ENCODE results near the gene LMAN2L.

Gene LMAN2L

GRCh38 chr2:96702098-96702785, 37.6 kb downstream of the LMAN2L start:
- no peak for DNase-seq

- no peak for DNase-seq
These were observed 38.2 kb downstream of the LMAN2L start for GRCh38 chr2:96701636-96702035.

- no peak for DNase-seq
These were observed 39.8 kb downstream of the LMAN2L start for GRCh38 chr2:96700086-96700485.

GRCh38 chr2:96699621-96700020, 40.2 kb downstream of the LMAN2L start:
- no peak for DNase-seq

DNA sequence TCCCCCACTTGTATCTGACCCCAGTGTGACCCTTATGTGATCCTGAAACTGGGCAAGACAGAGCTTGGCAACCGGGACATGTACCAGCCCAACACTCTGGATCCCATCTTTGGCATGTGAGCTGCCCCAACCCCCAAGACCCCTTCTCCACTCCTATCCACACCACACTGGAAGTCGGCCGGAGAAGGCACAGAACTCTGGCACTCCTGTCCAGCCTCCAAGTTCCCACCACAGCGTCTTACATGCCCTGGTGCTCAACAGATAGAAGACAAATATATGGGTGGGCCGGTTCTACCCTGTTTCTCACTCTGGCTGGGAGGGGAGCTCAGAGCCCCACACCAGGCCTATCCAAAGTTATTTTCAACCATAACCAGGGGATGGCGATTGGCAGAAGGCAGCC, 40.8 kb downstream of the LMAN2L start:
- no peak for DNase-seq

GRCh38 chr2:96698221-96698861, 41.5 kb downstream of the LMAN2L start:
- no peak for DNase-seq

DNA sequence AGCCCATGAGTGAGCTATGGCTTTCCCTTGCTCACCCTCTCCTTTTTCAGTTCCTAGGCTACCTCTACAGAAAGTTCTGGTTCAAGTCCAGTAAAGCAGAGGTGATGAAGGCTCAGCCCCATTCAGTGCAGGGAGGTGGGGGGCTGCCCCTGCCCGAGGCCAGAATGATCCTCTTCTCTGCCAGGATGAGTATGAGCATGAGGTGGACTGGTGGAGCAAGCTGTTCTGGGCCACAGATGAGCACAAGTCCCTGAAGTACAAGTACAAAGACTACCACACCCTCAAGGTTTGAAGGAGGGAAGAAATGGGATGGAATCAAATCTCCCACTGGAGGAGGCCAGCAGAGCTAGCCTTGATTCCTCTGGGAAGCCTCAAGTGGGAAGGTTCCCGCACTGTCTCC, 42.4 kb downstream of the LMAN2L start:
- no peak for DNase-seq

DNA sequence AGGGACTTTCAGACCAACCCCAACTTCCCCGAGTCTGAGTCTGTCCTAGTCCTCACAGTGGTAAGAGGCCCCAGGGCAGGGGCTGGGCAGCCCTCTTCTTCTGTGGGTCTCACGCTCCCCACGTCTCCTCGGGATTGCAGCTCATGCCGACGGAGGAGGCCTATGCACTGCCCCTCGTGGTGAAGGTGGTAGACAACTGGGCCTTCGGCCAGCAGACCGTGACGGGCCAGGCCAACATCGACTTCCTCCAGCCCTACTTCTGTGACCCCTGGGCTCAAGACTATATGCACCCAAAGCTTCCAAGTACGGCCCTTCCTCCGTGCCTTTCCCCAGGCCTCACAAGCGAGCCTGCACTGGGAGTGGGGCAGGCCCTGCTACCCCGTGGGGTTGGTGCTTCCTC, 44.3 kb downstream of the LMAN2L start:
- DNase-seq = no peak

DNA sequence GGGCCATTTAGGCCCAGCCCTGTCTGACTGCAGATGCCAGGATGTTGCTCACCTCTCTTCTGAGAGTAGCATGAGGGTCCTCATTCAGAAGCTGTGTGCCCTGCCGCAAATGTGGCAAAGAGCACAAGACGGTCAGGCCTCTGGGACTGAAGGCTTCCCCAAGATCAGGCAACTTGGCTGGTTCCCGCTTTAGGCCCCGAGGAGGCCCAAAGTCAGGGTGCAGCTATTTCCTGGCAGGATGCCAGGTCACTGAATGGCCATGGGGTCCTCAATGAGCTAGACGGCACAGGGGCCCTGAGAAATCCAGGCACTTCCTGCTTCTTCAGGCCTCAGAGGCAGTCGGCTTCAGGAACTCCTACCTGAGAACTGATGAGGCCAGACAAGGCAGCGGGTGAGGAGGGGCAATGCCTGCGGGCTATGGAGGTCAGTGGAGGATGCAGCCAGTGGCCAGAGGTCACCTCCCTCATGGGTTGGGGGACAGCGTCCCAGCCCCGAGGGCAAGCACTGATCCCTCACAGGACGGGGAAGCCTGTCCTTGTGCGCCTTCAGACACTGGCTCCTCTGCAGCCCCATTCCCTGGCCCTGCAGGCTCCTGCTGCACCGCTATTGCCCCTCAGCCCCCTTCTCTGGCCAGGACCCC, 44.9 kb downstream of the LMAN2L start:
- DNase-seq = no peak

GRCh38 chr2:96694279-96694678, 45.6 kb downstream of the LMAN2L start:
- no peak for DNase-seq

GRCh38 chr2:96693286-96694200, 46.3 kb downstream of the LMAN2L start:
- no peak for DNase-seq

DNA sequence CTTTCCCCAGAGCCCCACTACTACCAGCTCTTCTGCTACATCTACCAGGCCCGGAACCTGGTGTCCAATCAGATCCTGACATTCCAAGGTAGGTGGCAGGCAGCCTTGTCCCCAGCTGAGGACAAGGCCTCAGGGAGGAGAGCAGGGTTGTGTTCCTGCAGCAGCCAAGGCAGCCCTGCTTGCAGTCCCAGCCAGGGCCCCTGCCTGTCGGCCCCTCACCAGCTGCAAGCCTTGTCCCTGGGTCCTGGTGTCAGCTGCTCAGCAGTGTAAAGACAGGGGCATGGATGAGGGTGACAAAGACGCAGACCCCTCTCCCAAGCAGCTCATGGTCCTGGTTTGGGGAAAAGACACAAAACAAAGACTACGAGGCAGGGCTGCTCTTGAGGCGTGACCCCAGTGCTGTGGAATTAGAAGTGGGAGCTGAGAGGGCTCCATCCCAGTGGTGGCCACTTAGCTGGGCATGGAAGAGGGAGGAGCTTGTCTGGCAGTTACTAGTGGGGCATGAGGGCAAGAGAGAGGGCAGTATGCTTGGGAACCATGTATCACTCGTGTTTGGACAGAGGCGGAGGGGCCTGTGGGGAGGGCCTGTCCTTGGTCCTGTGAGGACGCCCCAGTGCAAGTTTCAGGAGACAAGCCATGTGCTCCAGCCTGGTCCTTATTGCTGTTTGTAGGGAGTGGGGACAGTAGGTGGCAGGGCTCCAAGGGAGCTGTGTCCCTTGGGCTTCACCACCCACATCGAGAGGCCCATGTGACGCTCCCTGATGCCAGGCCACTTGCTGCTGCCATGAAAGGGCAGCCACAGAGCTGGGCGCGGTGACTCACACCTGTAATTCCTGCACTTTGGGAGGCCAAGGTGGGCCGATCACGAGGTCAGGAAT, 47.5 kb downstream of the LMAN2L start:
- no peak for DNase-seq

DNA sequence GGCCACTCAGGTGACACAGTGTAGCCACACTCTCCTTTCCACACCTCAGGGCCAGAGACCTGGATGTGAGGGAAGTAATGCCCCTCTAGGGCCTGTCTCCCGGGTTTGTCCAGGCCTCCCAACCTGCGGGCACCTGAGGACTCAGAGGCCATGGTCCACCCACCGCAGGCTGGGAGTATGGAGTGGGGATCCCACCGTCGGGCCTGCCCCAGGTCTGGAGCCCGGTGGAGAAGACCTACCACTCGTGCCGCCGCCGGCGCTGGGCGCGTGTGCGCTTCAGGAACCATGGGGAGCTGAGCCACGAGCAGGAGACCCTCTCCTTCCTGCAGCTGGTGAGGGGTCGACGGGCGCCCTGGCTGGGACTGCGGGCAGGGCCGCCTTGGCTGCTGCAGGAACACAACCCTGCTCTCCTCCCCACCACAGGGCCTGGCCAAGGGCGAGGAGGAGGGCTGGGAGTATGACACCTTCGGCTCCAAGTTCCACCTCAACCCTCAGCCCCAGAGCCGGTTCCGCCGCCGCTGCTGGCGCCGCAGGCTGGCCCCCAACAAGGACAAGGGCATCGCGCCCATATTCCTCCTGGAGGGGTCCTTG, 48.7 kb downstream of the LMAN2L start:
- no peak for DNase-seq

DNA sequence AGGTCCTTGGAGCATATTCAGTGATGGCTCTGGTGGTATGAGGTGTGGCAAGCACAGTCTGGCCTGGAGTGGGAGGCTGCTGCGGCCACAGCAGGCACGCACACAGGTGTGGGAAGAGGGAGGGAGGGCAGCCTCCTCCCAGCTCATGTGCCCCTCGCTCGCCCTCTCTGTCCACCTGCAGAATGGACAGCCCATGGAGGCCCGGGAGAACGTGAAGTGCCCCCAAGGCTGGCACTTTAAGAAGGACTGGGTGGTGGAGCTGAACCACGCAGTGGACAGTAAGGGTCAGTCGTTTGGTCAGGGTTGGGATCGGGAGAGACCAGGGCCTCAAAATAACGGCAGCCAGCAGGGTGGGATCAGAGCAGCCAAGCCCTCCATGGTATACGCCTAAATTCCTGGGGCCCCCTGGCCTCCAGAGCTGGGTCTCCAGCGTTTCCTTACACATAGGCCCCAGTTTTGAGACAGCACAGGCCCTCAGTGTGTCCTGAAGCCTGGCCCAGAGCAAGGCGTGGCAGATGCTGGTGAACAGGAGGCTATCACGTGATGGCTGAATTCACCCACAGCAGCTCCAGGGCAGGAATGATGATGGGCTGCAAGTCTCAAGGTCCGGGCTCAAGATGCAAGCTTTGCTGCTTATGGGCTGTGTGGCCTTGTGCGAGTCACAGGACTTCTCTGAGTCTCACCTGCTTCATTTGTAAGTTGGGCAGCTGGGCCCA, 49.4 kb downstream of the LMAN2L start:
- no peak for DNase-seq

DNA sequence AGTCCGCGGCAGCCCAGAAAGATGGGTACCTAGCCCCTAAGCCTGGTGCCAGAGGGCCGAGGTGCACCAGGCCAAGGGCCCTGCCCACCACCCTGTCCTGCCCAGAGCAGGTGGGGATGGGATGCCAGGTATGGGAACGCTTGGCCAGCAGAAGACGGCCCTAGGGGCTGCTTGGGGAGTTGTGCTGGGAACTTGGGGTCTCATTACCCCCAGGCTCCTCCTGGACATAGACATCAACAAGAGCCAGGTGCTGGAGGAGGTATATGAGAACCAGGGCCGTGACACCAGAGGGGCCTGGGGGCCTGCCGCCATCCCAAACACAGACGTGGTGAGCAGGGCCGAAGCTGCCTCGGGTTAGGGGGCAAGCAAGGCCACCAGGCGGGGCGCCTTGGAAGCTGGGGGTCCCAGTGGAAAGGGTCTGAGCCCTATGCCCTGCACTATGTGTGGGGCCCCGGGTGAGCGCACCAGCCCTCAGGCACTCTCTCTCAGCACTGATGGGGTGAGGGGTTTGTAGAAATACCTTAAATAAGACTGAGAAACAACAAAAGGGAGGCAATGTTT, 50.4 kb downstream of the LMAN2L start:
- DNase-seq = no peak

DNA sequence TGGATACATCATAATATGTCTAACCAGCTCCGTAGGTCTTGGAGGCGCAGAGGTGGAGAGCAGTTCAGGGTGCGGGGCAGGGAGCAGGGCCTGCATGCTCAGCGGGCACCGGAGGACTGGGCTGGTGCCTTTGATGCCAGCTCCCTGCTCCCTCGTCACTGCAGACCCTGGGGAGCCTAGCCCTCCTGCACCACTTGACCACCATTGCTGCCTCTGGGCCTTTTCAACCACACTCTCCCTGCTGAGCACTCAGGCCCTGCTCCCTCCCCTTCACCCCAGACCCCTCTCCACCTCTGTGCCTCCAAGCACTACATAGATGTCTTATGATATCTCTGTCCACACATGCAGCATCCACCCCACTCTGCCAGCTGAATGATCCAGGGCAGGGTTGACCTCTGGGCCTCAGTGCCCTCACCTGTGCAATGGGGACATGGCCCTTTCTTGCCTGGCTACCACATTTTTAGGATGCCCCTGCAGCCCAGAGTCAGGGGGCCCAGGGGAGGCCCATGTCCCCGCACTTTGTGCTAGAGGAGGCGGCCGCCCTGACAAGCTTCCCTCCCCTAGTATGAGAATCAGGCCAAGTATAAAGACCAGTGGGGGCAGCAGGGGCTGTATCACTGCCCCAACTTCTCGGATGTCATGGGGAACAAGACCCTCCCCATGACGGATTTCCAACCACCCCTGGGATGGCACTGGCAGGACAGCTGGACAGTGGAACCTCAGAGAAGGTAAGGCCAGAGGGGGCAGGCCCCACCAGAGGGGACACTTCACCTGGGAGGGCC, 51.0 kb downstream of the LMAN2L start:
- no peak for DNase-seq

- no peak for DNase-seq
These were observed 51.9 kb downstream of the LMAN2L start for GRCh38 chr2:96687711-96688640.

- no peak for DNase-seq
These were observed 52.6 kb downstream of the LMAN2L start for GRCh38 chr2:96687266-96687665.

Measured in stimulated activated CD4-positive, alpha-beta T cell treated with anti-CD3 and anti-CD28 coated beads, Interleukin-1b, Interleukin-23, amount 100 ng/mL, for 48 hours (primary cell).